Measurements from ENCODE around the gene SYT17.

- TF ChIP-seq, protein P1, sequence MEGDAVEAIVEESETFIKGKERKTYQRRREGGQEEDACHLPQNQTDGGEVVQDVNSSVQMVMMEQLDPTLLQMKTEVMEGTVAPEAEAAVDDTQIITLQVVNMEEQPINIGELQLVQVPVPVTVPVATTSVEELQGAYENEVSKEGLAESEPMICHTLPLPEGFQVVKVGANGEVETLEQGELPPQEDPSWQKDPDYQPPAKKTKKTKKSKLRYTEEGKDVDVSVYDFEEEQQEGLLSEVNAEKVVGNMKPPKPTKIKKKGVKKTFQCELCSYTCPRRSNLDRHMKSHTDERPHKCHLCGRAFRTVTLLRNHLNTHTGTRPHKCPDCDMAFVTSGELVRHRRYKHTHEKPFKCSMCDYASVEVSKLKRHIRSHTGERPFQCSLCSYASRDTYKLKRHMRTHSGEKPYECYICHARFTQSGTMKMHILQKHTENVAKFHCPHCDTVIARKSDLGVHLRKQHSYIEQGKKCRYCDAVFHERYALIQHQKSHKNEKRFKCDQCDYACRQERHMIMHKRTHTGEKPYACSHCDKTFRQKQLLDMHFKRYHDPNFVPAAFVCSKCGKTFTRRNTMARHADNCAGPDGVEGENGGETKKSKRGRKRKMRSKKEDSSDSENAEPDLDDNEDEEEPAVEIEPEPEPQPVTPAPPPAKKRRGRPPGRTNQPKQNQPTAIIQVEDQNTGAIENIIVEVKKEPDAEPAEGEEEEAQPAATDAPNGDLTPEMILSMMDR (IDR thresholded peaks at IDR 0.05; ENCODE audit: low read length) = peak; percentile 84
- TF ChIP-seq EZH2 (IDR thresholded peaks at IDR 0.05; ENCODE audit: borderline replicate concordance, low read length) = no peak
These were observed 11.8 kb downstream of the SYT17 start for GRCh38 chr16:19179546-19180490.

All from OCI-LY1 (cell line).